Epithelial cell of esophagus (primary cell): Measurements from ENCODE around the gene PYGB.
"Not testable (repeated sequence)": the region's sequence is repeated elsewhere in the genome, so short reads cannot be mapped to it uniquely, and the experiment has no call there.

Experiments
- DNase-seq: peaks from one replicate; pipeline ENCODE4 v3.0.0; 2010; ENCODE audit warnings: low read depth
- H3K4me3 ChIP-seq: 2 replicates; pipeline ENCODE4 v1.5.1; 2011; ENCODE audit warnings: mild to moderate bottlenecking, low read length, control low read depth
- TF ChIP-seq, protein P1 (sequence below): IDR thresholded peaks from 2 replicates; pipeline ENCODE4 v1.5.1; 2011; ENCODE audit warnings: low read depth, mild to moderate bottlenecking, low read length, control low read depth, inconsistent platforms; ENCODE audit not compliant: insufficient read depth; ENCODE audit errors: missing control alignments

PYGB gene

DNA sequence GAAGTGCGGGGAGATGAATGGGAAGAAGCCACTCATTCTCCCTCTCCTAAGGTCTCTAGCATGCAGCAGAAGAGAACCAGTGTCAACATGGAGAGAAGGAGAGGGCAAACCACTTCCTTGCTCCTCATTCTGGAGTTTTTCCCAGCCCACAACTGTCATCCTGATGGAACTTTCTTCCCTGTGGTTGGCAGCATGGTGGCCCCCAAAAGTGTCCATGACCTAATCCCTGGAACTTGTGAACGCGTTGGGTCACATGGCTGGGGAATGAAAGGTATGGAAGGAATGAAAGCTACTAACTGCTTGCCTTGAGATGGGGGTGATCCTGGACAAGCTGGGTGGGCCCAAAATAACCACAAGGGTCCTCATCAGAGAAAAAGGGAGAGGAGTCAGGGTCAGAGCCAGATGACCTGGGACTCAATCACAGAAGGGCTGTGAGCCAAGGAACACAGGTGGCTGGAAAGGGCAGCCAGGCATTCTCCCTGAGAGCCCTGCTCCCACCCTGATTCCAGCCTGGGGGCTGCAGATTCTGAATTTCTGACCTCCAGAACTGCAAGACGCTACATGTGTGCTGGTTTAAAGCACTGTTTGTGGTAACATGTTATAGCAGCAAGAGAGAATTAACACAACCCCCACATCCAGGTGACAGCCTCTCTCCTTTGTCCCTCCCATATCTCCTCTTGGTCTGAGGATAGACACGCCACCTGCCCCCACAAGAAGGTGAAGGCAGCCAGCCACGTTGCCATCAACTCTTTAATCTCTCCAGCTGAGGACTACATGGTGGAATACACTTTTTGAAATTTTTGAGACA, 63.2 kb downstream of the PYGB start:
- peak; percentile 19 for DNase-seq
- H3K4me3 ChIP-seq = no peak overlapping the region
- TF ChIP-seq, protein P1, sequence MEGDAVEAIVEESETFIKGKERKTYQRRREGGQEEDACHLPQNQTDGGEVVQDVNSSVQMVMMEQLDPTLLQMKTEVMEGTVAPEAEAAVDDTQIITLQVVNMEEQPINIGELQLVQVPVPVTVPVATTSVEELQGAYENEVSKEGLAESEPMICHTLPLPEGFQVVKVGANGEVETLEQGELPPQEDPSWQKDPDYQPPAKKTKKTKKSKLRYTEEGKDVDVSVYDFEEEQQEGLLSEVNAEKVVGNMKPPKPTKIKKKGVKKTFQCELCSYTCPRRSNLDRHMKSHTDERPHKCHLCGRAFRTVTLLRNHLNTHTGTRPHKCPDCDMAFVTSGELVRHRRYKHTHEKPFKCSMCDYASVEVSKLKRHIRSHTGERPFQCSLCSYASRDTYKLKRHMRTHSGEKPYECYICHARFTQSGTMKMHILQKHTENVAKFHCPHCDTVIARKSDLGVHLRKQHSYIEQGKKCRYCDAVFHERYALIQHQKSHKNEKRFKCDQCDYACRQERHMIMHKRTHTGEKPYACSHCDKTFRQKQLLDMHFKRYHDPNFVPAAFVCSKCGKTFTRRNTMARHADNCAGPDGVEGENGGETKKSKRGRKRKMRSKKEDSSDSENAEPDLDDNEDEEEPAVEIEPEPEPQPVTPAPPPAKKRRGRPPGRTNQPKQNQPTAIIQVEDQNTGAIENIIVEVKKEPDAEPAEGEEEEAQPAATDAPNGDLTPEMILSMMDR = no peak

DNA sequence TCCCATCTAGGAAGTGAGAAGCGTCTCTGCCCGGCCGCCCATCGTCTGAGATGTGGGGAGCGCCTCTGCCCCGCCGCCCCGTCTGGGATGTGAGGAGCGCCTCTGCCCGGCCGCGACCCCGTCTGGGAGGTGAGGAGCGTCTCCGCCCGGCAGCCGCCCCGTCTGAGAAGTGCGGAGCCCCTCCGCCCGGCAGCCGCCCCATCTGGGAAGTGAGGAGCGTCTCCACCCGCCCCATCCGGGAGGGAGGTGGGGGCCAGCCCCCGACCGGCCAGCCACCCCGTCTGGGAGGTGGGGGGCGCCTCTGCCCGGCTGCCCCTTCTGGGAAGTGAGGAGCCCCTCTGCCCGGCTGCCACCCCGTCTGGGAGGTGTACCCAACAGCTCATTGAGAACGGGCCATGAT, 64.8 kb downstream of the PYGB start:
- H3K4me3 ChIP-seq, DNase-seq: not testable (repeated sequence)

DNA sequence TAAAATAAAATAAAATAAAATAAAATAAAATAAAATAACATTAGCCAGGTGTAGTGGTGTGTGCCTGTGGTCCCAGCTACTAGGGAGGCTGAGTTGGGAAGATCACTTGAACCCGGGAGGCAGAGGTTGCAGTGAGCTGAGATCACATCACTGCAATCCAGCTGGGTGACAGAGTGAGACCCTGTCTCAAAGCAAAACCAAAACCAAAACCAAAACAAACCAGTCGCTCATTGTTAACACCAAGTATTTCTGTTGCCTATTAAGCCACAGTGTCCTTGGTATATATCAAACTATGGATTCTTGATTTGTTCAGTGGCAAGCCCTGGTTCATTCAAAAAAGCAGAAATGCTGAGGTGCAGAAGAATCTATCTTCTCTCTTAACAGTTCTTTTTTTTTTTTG, 65.7 kb downstream of the PYGB start:
- TF ChIP-seq, protein P1 = no peak
- DNase-seq = no peak
- H3K4me3 ChIP-seq = no peak overlapping the region

DNA sequence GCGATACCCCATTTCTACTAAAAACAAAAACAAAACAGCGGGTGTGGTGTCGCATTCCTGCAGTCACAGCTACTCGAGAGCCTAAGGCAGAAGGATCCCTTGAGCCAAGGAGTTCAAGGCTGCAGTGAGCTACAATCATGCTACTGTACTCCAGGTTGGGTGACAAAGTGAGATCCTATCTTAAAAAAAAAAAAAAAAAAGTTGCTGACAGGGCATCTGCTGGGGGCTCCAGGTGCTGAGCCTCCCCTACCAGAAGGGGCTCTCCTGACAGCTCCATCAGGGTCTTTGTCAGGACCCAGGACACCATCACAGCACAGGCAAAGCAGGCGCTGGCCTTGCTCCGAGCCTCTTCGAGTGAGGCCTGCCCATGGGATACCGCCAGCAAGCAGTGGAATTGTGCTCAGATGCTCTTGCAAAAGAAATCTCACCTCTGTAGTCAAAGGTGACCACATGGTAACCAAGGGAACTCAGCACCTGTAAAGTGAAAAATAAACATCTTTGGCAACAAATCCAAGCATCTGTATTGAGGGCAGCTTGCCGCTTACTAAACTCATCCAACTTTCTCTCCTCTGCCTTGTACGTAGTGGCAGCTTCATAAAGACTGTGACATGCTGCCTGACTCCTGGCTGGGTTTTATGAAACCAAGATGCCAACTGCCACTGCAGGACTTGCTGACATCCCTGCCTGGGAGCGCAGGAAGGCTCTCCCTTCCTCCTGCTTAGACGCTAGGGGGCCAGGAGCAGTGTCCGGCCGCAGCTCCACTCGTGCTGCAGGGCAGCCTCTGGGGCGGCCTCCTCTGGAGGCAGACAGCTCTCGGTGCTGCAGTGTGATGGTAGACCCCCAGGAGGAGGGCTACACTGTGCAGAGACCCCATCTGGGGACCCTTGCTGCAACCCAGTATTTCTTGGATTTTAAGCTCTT, 66.9 kb downstream of the PYGB start:
- DNase-seq = no peak

DNA sequence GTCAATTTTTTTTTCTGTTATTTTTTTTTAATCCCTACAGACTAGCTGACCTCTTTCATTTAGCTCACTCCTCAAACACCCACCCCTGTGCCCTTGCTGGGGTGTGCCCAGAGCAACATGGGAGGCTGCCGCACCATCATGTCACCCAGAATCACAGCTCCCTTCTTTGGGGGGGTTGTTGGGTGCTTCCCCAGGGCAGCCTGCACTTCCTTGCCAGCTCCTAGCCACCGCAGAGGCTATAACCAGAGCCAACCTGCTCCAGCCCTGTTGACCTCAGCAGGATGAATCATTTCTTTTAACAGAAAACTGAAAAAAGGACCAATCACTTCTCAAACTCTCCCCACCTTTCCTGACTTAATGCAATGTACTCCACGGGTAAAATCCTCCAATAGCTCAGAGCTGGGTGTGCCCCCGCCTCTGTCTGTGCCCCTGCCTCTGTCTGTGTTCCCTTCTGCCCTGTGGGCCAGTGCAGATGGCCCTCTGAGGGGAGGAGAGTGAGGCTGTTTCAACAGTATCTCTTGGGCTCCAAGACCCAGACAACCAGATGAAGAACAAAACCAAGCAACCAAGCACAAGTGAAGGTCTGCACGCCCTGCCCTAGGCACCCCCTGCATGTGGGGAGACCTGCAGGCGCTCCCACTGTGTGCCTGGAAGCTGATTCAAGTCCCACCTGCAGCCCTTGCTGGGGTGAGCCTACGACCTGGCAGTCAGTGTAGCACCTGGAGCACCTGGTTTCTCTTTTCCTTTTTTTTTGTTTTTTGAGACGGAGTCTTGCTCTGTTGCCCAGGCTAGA, 67.7 kb downstream of the PYGB start:
- no peak for DNase-seq

More for the DNA sequence above, 66.9 kb downstream of the PYGB start:
- TF ChIP-seq, protein P1 = no peak
- no peak overlapping the region for H3K4me3 ChIP-seq

DNA sequence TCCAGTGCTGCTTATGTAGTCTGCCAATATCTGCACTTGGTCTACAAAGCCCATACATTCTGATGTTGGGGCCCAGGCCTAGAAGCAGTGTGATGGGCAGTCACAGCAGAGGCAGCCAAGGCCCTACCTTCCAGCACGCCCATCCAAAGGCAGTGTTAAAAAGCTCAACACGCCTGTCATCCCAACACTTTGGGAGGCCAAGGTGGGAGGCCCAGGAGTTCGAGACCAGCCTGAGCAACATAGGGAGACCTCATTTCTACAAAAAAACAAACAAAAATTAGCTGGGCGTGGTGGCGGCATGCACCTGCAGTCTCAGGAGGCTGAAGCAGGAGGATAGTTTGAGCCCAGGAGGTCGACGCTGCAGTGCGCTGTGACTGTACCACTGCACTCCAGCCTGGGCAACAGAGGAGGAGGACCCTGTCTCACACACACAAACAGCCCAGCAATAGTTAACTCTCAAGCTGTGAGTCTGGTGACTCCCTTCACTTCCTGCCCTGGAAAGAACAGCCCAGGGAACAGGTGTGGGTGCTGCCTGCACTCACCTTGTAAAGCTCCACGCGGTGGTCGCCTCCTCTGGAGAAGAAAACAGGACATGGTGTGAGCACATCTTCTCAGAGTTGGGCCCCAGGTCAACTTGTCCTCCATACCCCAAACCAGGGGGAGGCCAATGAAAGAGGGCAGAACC, 68.8 kb downstream of the PYGB start:
- no peak overlapping the region for H3K4me3 ChIP-seq
- TF ChIP-seq, protein P1 = no peak
- no peak for DNase-seq

More for the DNA sequence above, 67.7 kb downstream of the PYGB start:
- H3K4me3 ChIP-seq = no peak overlapping the region
- TF ChIP-seq, protein P1 = no peak
